ENCODE data around the gene CAPSL. TPM values are rescaled to one million over a fixed set of nuclear protein-coding genes. Genes with fewer than 3 reads are reported as not detected.
A peak's percentile ranks its signal among the peaks of the same experiment; 100 is the strongest.
"Not testable (repeated sequence)": the region's sequence is repeated elsewhere in the genome, so short reads cannot be mapped to it uniquely, and the experiment has no call there.

CAPSL gene
- total RNA-seq, 1 experiment from 2014 or later: not detected

- Histone ChIP-seq H3K27ac (ENCODE audit: low read depth, low read length, poor library complexity, severe bottlenecking) (peak within 1 kb of the TSS; percentile 71), H3K27me3 (replicated peaks; ENCODE audit: insufficient read depth, low read depth, low read length, poor library complexity) (no peaks in the 10 kb centered on the region), H3K4me3 (ENCODE audit: low read depth, low read length, poor library complexity, severe bottlenecking) (no peak within 1 kb of the TSS), H3K4me1 (ENCODE audit: insufficient read depth, low read length, poor library complexity, severe bottlenecking) (peaks cover 56% of the 10 kb centered on the region), H3K9me3 (ENCODE audit: low read depth, low read length, poor library complexity, severe bottlenecking) (no peaks in the 10 kb centered on the region), H3K36me3 (ENCODE audit: insufficient read depth, low read length, poor library complexity, severe bottlenecking) (no peaks in the 10 kb centered on the region)
- TF ChIP-seq EZH2 (IDR thresholded peaks at IDR 0.05; ENCODE audit: borderline replicate concordance, low read depth, low read length, poor library complexity, severe bottlenecking): no peak
- TF ChIP-seq CTCF (conservative IDR thresholded peaks at IDR 0.05; ENCODE audit: low read depth, low read length): no peak
- BruUV-seq (replicated peaks): TSS peak; percentile 67
- DNase-seq (ENCODE audit: low spot score): peak; percentile 17
- ChIA-PET POLR2A (ENCODE audit: low non-redundant PET) (no interaction called here), CTCF (no interaction called here)
- intact Hi-C loops (cut with micrococcal nuclease; ENCODE audit: unreplicated experiment): no loop called here
Observed at GRCh38 chr5:35856765-35857351, 81.6 kb downstream of the CAPSL start, which contains the start of gene IL7R. TSS of gene IL7R (plus strand) at chr5:35856891. CDS start at chr5:35856978, 87 bp downstream.

- BruUV-seq (replicated peaks); H3K36me3 ChIP-seq (ENCODE audit: insufficient read depth, low read length, poor library complexity, severe bottlenecking); DNase-seq (ENCODE audit: low spot score); H3K4me3 ChIP-seq (ENCODE audit: low read depth, low read length, poor library complexity, severe bottlenecking); H3K9me3 ChIP-seq (ENCODE audit: low read depth, low read length, poor library complexity, severe bottlenecking); POLR2A ChIA-PET (ENCODE audit: low non-redundant PET); H3K27me3 ChIP-seq (replicated peaks; ENCODE audit: insufficient read depth, low read depth, low read length, poor library complexity); intact Hi-C loops (cut with micrococcal nuclease; ENCODE audit: unreplicated experiment); CTCF ChIA-PET: not testable (repeated sequence)
- Histone ChIP-seq H3K27ac (ENCODE audit: low read depth, low read length, poor library complexity, severe bottlenecking) (peak overlapping the region; percentile 71), H3K4me1 (ENCODE audit: insufficient read depth, low read length, poor library complexity, severe bottlenecking) (peaks cover 56% of the 10 kb centered on the region)
Observed at GRCh38 chr5:35856186-35856764, 82.1 kb downstream of the CAPSL start.

- no peaks in the 10 kb centered on the region for H3K36me3 ChIP-seq (ENCODE audit: insufficient read depth, low read length, poor library complexity, severe bottlenecking)
- CTCF ChIA-PET: no interaction called here
- no peaks in the 10 kb centered on the region for H3K9me3 ChIP-seq (ENCODE audit: low read depth, low read length, poor library complexity, severe bottlenecking)
- TF ChIP-seq EZH2 (IDR thresholded peaks at IDR 0.05; ENCODE audit: borderline replicate concordance, low read depth, low read length, poor library complexity, severe bottlenecking): no peak
- no peak overlapping the region for H3K27ac ChIP-seq (ENCODE audit: low read depth, low read length, poor library complexity, severe bottlenecking)
- POLR2A ChIA-PET (ENCODE audit: low non-redundant PET): no interaction called here
- H3K4me1 ChIP-seq (ENCODE audit: insufficient read depth, low read length, poor library complexity, severe bottlenecking): peaks cover 54% of the 10 kb centered on the region
- BruUV-seq (replicated peaks): no TSS peak
- DNase-seq (ENCODE audit: low spot score): no peak
- intact Hi-C loops (cut with micrococcal nuclease; ENCODE audit: unreplicated experiment): no loop called here
- no peaks in the 10 kb centered on the region for H3K27me3 ChIP-seq (replicated peaks; ENCODE audit: insufficient read depth, low read depth, low read length, poor library complexity)
- H3K4me3 ChIP-seq (ENCODE audit: low read depth, low read length, poor library complexity, severe bottlenecking): no peak overlapping the region
Observed at GRCh38 chr5:35855187-35855586, 83.2 kb downstream of the CAPSL start.

Other genes starting within 250 kb of the CAPSL start
- 4.2 and 7.7 TPM in 2 replicates for gene IL7R, start 81.7 kb downstream of the CAPSL start, total RNA-seq (2021)
- gene UGT3A1, start 52.8 kb upstream of the CAPSL start, total RNA-seq (2021): 0.19 and 0.24 TPM in 2 replicates
- gene UGT3A2, start 128.3 kb upstream of the CAPSL start, total RNA-seq (2021): 528 and 529 TPM in 2 replicates
- 6.4 and 8.4 TPM in 2 replicates for gene LMBRD2, start 213.3 kb upstream of the CAPSL start, total RNA-seq (2021)
- gene SKP2, start 213.5 kb upstream of the CAPSL start, total RNA-seq (2021): 133 and 154 TPM in 2 replicates

All from A673 (cell line).